HL-60 (cell line): Measurements from ENCODE around the gene MARCOL.

Source experiments
- DNase-seq, 2 experiments: peaks; one replicate each; pipeline ENCODE4 v3.0.0-alpha.2; 2010 to 2020; ENCODE audit warnings: low read depth in 1 of 2, low spot score in 1 of 2
- H3K27ac ChIP-seq: fragments of 250-450 bp; sonication (Bioruptor Pico); replicated peaks from 2 replicates; pipeline ENCODE4 v1.5.1; 2020; ENCODE audit warnings: mild to moderate bottlenecking, moderate library complexity
- H3K27me3 ChIP-seq: fragments of 250-450 bp; sonication (Bioruptor Pico); 2 replicates; pipeline ENCODE4 v1.5.1; 2021; ENCODE audit warnings: mild to moderate bottlenecking, moderate library complexity; ENCODE audit not compliant: insufficient read depth, poor library complexity, severe bottlenecking
- H3K4me3 ChIP-seq: replicated peaks from 2 replicates; pipeline ENCODE4 v1.5.1; 2011; ENCODE audit warnings: mild to moderate bottlenecking, control low read depth, low read length; ENCODE audit not compliant: insufficient read depth
- CTCF ChIP-seq: IDR thresholded peaks from one replicate; pipeline ENCODE4 v1.5.1; 2011; ENCODE audit warnings: low read length, control low read depth, inconsistent platforms; ENCODE audit not compliant: insufficient read depth
- GABPA ChIP-seq: IDR thresholded peaks from 2 replicates; pipeline ENCODE4 v1.6.1; 2012; ENCODE audit warnings: low read depth
- POLR2AphosphoS5 ChIP-seq: IDR thresholded peaks from 2 replicates; pipeline ENCODE4 v1.6.1; 2012; ENCODE audit warnings: low read depth
- REST ChIP-seq: IDR thresholded peaks from 2 replicates; pipeline ENCODE4 v1.6.1; 2012; ENCODE audit warnings: low read depth; ENCODE audit not compliant: insufficient replicate concordance
- SPI1 ChIP-seq: IDR thresholded peaks from 2 replicates; pipeline ENCODE4 v1.6.1; 2012; ENCODE audit warnings: low read depth, mild to moderate bottlenecking, borderline replicate concordance

MARCOL gene

GRCh38 chr5:148237785-148238417 lies 424 bp upstream of the MARCOL start:
- Histone ChIP-seq H3K4me3 (no peak overlapping the region), H3K27me3 (no peaks in the 10 kb centered on the region), H3K27ac (no peak overlapping the region)
- DNase-seq = no peak
- TF ChIP-seq REST (no peak), CTCF (no peak), GABPA (no peak), POLR2AphosphoS5 (no peak), SPI1 (no peak)

- TF ChIP-seq REST (no peak), SPI1 (no peak), GABPA (no peak), CTCF (no peak), POLR2AphosphoS5 (no peak)
- DNase-seq = no peak
- Histone ChIP-seq H3K4me3 (no peak overlapping the region), H3K27me3 (no peaks in the 10 kb centered on the region), H3K27ac (no peak overlapping the region)
These were observed 10.6 kb downstream of the MARCOL start for GRCh38 chr5:148248894-148249293.

GRCh38 chr5:148255456-148255855 lies 17.1 kb downstream of the MARCOL start:
- H3K4me3 ChIP-seq = no peak overlapping the region
- no peak for TF ChIP-seq POLR2AphosphoS5
- TF ChIP-seq GABPA = no peak
- TF ChIP-seq CTCF = no peak
- no peak for TF ChIP-seq REST
- no peak for TF ChIP-seq SPI1
- DNase-seq = no peak
- H3K27ac ChIP-seq = no peak overlapping the region
- no peaks in the 10 kb centered on the region for H3K27me3 ChIP-seq
